ENCODE results near the gene APBB2.

The APBB2 gene

DNA sequence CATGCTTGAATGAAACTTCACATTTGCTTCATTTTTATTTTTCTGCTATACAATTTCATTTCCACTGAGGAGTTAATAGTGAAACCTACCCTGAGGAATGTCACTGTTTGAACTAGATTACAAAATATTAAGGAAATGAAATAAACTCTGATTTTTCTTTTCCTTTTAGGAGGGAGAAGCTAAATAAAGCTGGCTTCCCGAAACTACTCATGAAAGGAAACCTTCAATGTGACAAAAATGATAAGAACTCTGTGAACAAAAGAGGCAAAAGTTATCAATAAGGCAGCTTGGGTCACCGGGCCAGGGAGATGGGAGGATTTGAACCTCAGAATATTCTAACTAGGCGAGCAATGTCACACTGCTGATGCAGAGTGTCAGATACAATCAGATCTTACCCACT lies 185.2 kb downstream of the APBB2 start:
- Histone ChIP-seq H3K4me2 (ENCODE audit: low read length) (no peak overlapping the region), H3K4me1 (ENCODE audit: insufficient read depth, low read length, severe bottlenecking) (no peaks in the 10 kb centered on the region), H3K9me2 (ENCODE audit: low read depth, low read length) (no peaks in the 10 kb centered on the region), H3K27ac (ENCODE audit: low read depth, low read length, poor library complexity, severe bottlenecking) (no peak overlapping the region), H3K9ac (ENCODE audit: low read length) (no peak overlapping the region), H3K27me3 (ENCODE audit: insufficient read depth, low read length) (no peaks in the 10 kb centered on the region), H3K79me2 (ENCODE audit: insufficient read depth, low read length) (no peaks in the 10 kb centered on the region), H2AFZ (ENCODE audit: low read length) (no peak overlapping the region), H3K36me3 (ENCODE audit: insufficient read depth, low read length) (no peaks in the 10 kb centered on the region), H4K20me1 (ENCODE audit: insufficient read depth, low read length) (no peaks in the 10 kb centered on the region), H3K4me3 (ENCODE audit: low read depth, low read length, poor library complexity, severe bottlenecking) (no peak overlapping the region), H3F3A (ENCODE audit: insufficient read depth, low read length) (no peaks in the 10 kb centered on the region), H3K9me3 (ENCODE audit: low read length) (peaks cover 12% of the 10 kb centered on the region; the same call in 1 of the 2 replicates)
- TF ChIP-seq, protein P1, sequence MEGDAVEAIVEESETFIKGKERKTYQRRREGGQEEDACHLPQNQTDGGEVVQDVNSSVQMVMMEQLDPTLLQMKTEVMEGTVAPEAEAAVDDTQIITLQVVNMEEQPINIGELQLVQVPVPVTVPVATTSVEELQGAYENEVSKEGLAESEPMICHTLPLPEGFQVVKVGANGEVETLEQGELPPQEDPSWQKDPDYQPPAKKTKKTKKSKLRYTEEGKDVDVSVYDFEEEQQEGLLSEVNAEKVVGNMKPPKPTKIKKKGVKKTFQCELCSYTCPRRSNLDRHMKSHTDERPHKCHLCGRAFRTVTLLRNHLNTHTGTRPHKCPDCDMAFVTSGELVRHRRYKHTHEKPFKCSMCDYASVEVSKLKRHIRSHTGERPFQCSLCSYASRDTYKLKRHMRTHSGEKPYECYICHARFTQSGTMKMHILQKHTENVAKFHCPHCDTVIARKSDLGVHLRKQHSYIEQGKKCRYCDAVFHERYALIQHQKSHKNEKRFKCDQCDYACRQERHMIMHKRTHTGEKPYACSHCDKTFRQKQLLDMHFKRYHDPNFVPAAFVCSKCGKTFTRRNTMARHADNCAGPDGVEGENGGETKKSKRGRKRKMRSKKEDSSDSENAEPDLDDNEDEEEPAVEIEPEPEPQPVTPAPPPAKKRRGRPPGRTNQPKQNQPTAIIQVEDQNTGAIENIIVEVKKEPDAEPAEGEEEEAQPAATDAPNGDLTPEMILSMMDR (IDR thresholded peaks at IDR 0.05; ENCODE audit: low read length): no peak
- no peak for TF ChIP-seq EZH2 (IDR thresholded peaks at IDR 0.05; ENCODE audit: borderline replicate concordance, low read length)

DNA sequence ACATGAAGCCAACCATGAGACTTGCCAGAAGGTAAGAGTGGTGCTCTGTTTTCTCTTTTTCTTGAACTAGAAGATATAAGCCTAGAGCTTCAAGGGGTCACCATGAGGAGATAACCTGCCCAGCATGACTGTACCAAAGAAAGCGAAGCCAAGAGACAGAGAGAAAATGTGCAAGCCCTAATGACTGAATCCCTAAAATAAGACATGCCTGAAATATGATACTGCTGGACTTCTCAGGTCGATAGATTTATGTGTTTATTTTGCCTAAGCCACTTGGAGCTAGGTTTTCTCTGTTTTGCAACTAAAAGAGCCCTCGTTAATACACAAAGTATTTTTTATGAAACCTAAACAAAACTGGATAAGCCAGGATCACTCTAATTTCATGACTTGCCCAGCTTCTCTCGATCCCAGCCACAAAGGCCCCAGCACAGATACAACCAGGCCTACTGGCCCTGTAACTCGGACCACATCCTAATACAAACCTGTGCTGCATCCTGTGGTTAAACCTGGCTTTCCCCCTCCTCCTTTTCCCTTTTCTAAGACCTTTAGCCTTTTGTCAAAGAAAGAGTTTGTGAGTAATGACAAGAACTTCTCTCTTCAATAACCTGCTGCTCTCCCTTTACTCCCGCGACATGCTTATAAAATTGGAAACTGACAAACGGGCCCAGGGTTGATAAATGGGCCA lies 185.8 kb downstream of the APBB2 start:
- no peak for TF ChIP-seq EZH2 (IDR thresholded peaks at IDR 0.05; ENCODE audit: borderline replicate concordance, low read length)
- TF ChIP-seq, protein P1 (IDR thresholded peaks at IDR 0.05; ENCODE audit: low read length): no peak
- Histone ChIP-seq H3K9me3 (ENCODE audit: low read length) (peaks cover 15% of the 10 kb centered on the region; the same call in 1 of the 2 replicates), H3K4me1 (ENCODE audit: insufficient read depth, low read length, severe bottlenecking) (no peaks in the 10 kb centered on the region), H3K9me2 (ENCODE audit: low read depth, low read length) (no peaks in the 10 kb centered on the region), H3K4me2 (ENCODE audit: low read length) (no peak overlapping the region), H4K20me1 (ENCODE audit: insufficient read depth, low read length) (no peaks in the 10 kb centered on the region), H3K9ac (ENCODE audit: low read length) (no peak overlapping the region), H3K27ac (ENCODE audit: low read depth, low read length, poor library complexity, severe bottlenecking) (no peak overlapping the region), H3K79me2 (ENCODE audit: insufficient read depth, low read length) (no peaks in the 10 kb centered on the region), H3K27me3 (ENCODE audit: insufficient read depth, low read length) (no peaks in the 10 kb centered on the region), H3F3A (ENCODE audit: insufficient read depth, low read length) (no peaks in the 10 kb centered on the region), H2AFZ (ENCODE audit: low read length) (no peak overlapping the region), H3K4me3 (ENCODE audit: low read depth, low read length, poor library complexity, severe bottlenecking) (no peak overlapping the region), H3K36me3 (ENCODE audit: insufficient read depth, low read length) (no peaks in the 10 kb centered on the region)

DNA sequence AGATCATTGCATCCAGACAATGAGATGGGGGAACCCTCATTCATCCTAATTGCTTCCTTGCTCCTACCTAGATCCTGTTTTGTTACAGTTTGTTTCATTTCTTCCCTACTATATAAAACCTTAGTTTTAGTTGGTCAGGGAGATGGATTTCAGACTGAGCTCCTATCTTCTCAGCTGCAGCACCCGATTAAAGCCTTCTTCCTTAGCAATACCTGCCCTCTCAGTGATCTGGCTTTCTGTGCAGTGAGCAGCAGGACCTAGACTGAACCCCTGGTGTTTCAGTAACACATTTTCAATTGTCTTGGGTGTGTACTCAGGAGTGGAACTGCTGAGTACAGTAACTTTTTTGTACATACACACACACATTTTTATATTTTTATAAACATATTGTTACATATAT lies 187.4 kb downstream of the APBB2 start:
- Histone ChIP-seq H3K9me2 (ENCODE audit: low read depth, low read length) (no peaks in the 10 kb centered on the region), H3K27me3 (ENCODE audit: insufficient read depth, low read length) (no peaks in the 10 kb centered on the region), H3K27ac (ENCODE audit: low read depth, low read length, poor library complexity, severe bottlenecking) (no peak overlapping the region), H3K9me3 (ENCODE audit: low read length) (peaks cover 15% of the 10 kb centered on the region; the same call in 1 of the 2 replicates), H3K4me1 (ENCODE audit: insufficient read depth, low read length, severe bottlenecking) (no peaks in the 10 kb centered on the region), H3K79me2 (ENCODE audit: insufficient read depth, low read length) (no peaks in the 10 kb centered on the region), H3K4me2 (ENCODE audit: low read length) (no peak overlapping the region), H2AFZ (ENCODE audit: low read length) (no peak overlapping the region), H3K9ac (ENCODE audit: low read length) (no peak overlapping the region), H3F3A (ENCODE audit: insufficient read depth, low read length) (no peaks in the 10 kb centered on the region), H3K36me3 (ENCODE audit: insufficient read depth, low read length) (no peaks in the 10 kb centered on the region), H3K4me3 (ENCODE audit: low read depth, low read length, poor library complexity, severe bottlenecking) (no peak overlapping the region), H4K20me1 (ENCODE audit: insufficient read depth, low read length) (no peaks in the 10 kb centered on the region)
- TF ChIP-seq, protein P1 (IDR thresholded peaks at IDR 0.05; ENCODE audit: low read length): no peak
- TF ChIP-seq EZH2 (IDR thresholded peaks at IDR 0.05; ENCODE audit: borderline replicate concordance, low read length): no peak

Measured in OCI-LY1 (cell line).